Liver (tissue), 9 donors: ENCODE results near the gene RAB34. TPM values are rescaled to one million over a fixed set of nuclear protein-coding genes. Genes with fewer than 3 reads are reported as not detected.

Experiments
- DNase-seq: peaks from one replicate; pipeline ENCODE4 v3.0.0-alpha.2; 2017; ENCODE audit warnings: low spot score
- H3K27ac ChIP-seq, 2 donors: one replicate each; pipeline ENCODE4 v1.7.0; 2013; ENCODE audit warnings: inconsistent platforms in 2 of 2, low read length in 2 of 2, control low read depth in 1 of 2, low read depth in 1 of 2, mild to moderate bottlenecking in 1 of 2
- H3K27me3 ChIP-seq, 4 donors: one replicate each; pipeline versions ENCODE4 v1.6.1 to v1.7.0; 2013; ENCODE audit warnings: low read length in 3 of 4, inconsistent platforms in 1 of 4, mild to moderate bottlenecking in 1 of 4, moderate library complexity in 1 of 4; ENCODE audit not compliant: control insufficient read depth in 4 of 4, insufficient read depth in 4 of 4
- H3K36me3 ChIP-seq, 4 donors: one replicate each; pipeline versions ENCODE4 v1.6.1 to v1.7.0; 2013; ENCODE audit warnings: low read length in 3 of 4, mild to moderate bottlenecking in 3 of 4, low read depth in 1 of 4, moderate library complexity in 1 of 4; ENCODE audit not compliant: control insufficient read depth in 4 of 4, insufficient read depth in 3 of 4
- H3K4me1 ChIP-seq, 4 donors: one replicate each; pipeline versions ENCODE4 v1.6.1 to v1.7.0; 2013; ENCODE audit warnings: low read length in 3 of 4, mild to moderate bottlenecking in 3 of 4, moderate library complexity in 1 of 4; ENCODE audit not compliant: control insufficient read depth in 4 of 4, insufficient read depth in 4 of 4
- H3K4me3 ChIP-seq, 3 donors: one replicate each; pipeline versions ENCODE4 v1.6.1 to v1.7.0; 2013; ENCODE audit warnings: low read length in 3 of 3, control low read depth in 1 of 3, low read depth in 1 of 3, mild to moderate bottlenecking in 1 of 3
- H3K9ac ChIP-seq, 2 donors: one replicate each; pipeline ENCODE4 v1.7.0; 2013; ENCODE audit warnings: low read length in 2 of 2, mild to moderate bottlenecking in 2 of 2, moderate library complexity in 2 of 2, control low read depth in 1 of 2, low read depth in 1 of 2
- H3K9me3 ChIP-seq, 4 donors: one replicate each; pipeline versions ENCODE4 v1.6.1 to v1.7.0; 2013; ENCODE audit warnings: low read length in 3 of 4; ENCODE audit not compliant: control insufficient read depth in 4 of 4
- EGR1 ChIP-seq, 2 donors: IDR thresholded peaks; 2 replicates each; pipeline ENCODE4 v1.6.1; 2016 to 2018; ENCODE audit warnings: antibody characterized with exemption in 2 of 2, low read depth in 2 of 2
- FOXA1 ChIP-seq: IDR thresholded peaks from 2 replicates; pipeline ENCODE4 v1.6.1; 2016; ENCODE audit warnings: antibody characterized with exemption
- FOXA2 ChIP-seq: IDR thresholded peaks from 2 replicates; pipeline ENCODE4 v1.6.1; 2016; ENCODE audit warnings: antibody characterized with exemption
- GABPA ChIP-seq, 2 donors: IDR thresholded peaks in 1 of 2; conservative IDR thresholded peaks in 1 of 2; 2 replicates each; pipeline ENCODE4 v1.6.1; 2016; ENCODE audit warnings: antibody characterized with exemption in 2 of 2, mild to moderate bottlenecking in 1 of 2, moderate library complexity in 1 of 2
- HNF4A ChIP-seq, 2 donors: conservative IDR thresholded peaks; 2 replicates each; pipeline ENCODE4 v1.6.1; 2016; ENCODE audit warnings: antibody characterized with exemption in 2 of 2, mild to moderate bottlenecking in 2 of 2
- HNF4G ChIP-seq: IDR thresholded peaks from 2 replicates; pipeline ENCODE4 v1.6.1; 2016; ENCODE audit warnings: antibody characterized with exemption
- JUND ChIP-seq, 2 donors: IDR thresholded peaks; 2 replicates each; pipeline ENCODE4 v1.6.1; 2016; ENCODE audit warnings: antibody characterized with exemption in 2 of 2
- RAD21 ChIP-seq, 2 donors: IDR thresholded peaks; 2 replicates each; pipeline ENCODE4 v1.6.1; 2016; ENCODE audit warnings: antibody characterized with exemption in 2 of 2, mild to moderate bottlenecking in 2 of 2
- RXRA ChIP-seq, 2 donors: IDR thresholded peaks; 2 replicates each; pipeline ENCODE4 v1.6.1; 2017 to 2018; ENCODE audit warnings: antibody characterized with exemption in 2 of 2, mild to moderate bottlenecking in 1 of 2
- TAF1 ChIP-seq: conservative IDR thresholded peaks from 2 replicates; pipeline ENCODE4 v1.6.1; 2016; ENCODE audit warnings: antibody characterized with exemption, mild to moderate bottlenecking
- WGBS: extraction: QIAGEN DNeasy Blood & Tissue Kit; methylation state at CpG from one replicate; pipeline ENCODE4 v1.1.7; 2013; 5-methylcytosine and 5-hydroxymethylcytosine counted together
- polyA plus RNA-seq, 2 donors: library from polyadenylated mRNA; stranded (reverse) in 1 of 2; unstranded in 1 of 2; fragments of 200-250 nt in 1 of 2; fragments of >200 nt in 1 of 2; fragmentation: Nextera tagmentation in 1 of 2; extraction: Ambion mirVana in 1 of 2; gene quantifications; one replicate each; pipeline versions ENCODE4 v1.2.1 to v1.2.3, GENCODE V29; 2013 to 2015
- total RNA-seq, 2 donors: library from RNA; depleted of rRNA; stranded (reverse); fragments of >200 nt; gene quantifications; one replicate each; pipeline ENCODE4 v1.2.3, GENCODE V29; 2014
- TF ChIP-seq, protein P1 (sequence below): IDR thresholded peaks from 2 replicates; pipeline ENCODE4 v1.6.1; 2016; ENCODE audit warnings: antibody characterized with exemption
- TF ChIP-seq, protein P2 (sequence below): IDR thresholded peaks from 2 replicates; pipeline ENCODE4 v1.6.1; 2016; ENCODE audit warnings: antibody characterized with exemption, mild to moderate bottlenecking
- TF ChIP-seq, protein P3 (sequence below): fragments of 150-350 bp; IDR thresholded peaks from 2 replicates; pipeline ENCODE4 v1.5.1; 2017; ENCODE audit warnings: improper control_type of control experiment, low read depth, low read length; ENCODE audit not compliant: missing input control
- donor health status: healthy.
- donor health status: healthy.
- donor health status: healthy.
- donor health status: healthy.
- donor health status: healthy.

The RAB34 gene
- total and polyA plus RNA-seq, 4 donors, result 4.5 to 14.3 (median 7.6) TPM

DNA sequence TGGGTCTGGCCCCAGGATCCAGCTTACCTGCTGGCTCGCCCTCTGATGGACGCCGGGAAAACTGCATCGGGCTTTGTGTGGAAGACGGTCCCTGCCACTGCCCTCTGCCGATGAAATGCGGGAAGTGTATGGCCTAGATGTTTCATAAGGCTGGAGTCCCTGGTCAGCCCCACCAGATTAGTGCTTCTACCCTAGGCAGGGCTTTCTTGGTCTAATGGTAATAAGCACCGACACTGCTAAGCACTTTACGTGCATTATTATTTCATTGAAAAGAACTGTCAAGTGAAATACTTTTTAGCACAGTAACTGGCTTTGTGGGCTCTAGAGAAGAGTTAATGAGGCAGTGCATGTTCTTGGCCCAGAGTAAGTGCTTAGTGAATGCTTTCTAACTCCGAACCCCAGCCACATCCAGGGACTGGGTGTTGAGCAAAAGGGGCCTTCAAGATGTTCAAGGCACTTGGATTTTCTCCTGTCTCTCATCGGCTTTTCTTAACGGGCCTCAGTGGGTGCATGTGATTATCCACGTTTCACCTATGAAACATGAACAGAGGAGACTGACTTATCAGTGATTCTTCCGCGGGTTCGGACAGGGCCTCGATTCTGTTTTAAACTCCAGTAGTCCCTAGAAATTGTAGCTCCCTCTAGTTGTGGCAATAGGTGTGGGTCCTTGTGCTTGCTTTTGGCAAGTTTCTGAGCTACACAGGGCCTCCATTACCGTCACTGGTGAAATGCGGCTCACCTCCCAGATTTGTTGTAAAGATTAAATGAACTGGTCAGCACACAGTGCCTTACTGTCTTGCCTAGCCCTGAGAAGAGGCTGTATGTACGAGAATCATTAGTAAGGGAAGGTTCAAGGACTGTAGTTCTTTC, 32.7 kb upstream of the RAB34 start (continued):
- TF ChIP-seq, protein P1, sequence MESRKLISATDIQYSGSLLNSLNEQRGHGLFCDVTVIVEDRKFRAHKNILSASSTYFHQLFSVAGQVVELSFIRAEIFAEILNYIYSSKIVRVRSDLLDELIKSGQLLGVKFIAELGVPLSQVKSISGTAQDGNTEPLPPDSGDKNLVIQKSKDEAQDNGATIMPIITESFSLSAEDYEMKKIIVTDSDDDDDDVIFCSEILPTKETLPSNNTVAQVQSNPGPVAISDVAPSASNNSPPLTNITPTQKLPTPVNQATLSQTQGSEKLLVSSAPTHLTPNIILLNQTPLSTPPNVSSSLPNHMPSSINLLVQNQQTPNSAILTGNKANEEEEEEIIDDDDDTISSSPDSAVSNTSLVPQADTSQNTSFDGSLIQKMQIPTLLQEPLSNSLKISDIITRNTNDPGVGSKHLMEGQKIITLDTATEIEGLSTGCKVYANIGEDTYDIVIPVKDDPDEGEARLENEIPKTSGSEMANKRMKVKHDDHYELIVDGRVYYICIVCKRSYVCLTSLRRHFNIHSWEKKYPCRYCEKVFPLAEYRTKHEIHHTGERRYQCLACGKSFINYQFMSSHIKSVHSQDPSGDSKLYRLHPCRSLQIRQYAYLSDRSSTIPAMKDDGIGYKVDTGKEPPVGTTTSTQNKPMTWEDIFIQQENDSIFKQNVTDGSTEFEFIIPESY, result no peak
- no peak for TF ChIP-seq TAF1
- TF ChIP-seq FOXA2, result peak; percentile 11
- TF ChIP-seq HNF4G, result no peak
- peak; percentile 21 to 59 for TF ChIP-seq RXRA (IDR thresholded peaks at IDR 0.05)
- no peak for TF ChIP-seq GABPA (IDR thresholded peaks at IDR 0.05 in 1 of 2, conservative IDR thresholded peaks at IDR 0.05 in 1 of 2)

DNA sequence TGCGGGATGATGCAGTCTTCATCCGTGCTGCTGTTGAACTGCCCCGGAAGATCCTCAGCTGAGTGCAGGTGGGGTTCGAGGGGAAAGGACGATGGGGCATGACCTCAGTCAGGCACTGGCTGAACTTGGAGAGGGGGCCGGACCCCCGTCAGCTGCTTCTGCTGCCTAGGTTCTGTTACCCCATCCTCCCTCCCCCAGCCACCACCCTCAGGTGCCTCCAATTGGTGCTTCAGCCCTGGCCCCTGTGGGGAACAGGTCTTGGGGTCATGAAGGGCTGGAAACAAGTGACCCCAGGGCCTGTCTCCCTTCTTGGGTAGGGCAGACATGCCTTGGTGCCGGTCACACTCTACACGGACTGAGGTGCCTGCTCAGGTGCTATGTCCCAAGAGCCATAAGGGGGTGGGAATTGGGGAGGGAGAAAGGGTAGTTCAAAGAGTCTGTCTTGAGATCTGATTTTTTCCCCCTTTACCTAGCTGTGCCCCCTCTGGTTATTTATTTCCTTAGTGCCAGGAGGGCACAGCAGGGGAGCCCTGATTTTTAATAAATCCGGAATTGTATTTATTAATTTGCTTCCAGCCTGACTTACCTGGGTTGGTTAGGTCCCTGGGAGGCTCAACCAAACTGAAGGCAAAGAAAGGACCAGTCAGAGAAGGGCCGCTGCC, 32.0 kb upstream of the RAB34 start:
- 53% methylated on average over 11 of the region's 11 CpGs for WGBS
- Histone ChIP-seq H3K4me3 (no peak overlapping the region), H3K36me3 (peaks cover 4 to 33% (median 22%) of the 10 kb centered on the region in 4 donors), H3K4me1 (peaks cover 12 to 41% (median 28%) of the 10 kb centered on the region in 4 donors), H3K27ac (no peak overlapping the region), H3K9me3 (no peaks in the 10 kb centered on the region), H3K27me3 (no peaks in the 10 kb centered on the region), H3K9ac (no peak overlapping the region)
- DNase-seq, result no peak
- TF ChIP-seq, protein P2, sequence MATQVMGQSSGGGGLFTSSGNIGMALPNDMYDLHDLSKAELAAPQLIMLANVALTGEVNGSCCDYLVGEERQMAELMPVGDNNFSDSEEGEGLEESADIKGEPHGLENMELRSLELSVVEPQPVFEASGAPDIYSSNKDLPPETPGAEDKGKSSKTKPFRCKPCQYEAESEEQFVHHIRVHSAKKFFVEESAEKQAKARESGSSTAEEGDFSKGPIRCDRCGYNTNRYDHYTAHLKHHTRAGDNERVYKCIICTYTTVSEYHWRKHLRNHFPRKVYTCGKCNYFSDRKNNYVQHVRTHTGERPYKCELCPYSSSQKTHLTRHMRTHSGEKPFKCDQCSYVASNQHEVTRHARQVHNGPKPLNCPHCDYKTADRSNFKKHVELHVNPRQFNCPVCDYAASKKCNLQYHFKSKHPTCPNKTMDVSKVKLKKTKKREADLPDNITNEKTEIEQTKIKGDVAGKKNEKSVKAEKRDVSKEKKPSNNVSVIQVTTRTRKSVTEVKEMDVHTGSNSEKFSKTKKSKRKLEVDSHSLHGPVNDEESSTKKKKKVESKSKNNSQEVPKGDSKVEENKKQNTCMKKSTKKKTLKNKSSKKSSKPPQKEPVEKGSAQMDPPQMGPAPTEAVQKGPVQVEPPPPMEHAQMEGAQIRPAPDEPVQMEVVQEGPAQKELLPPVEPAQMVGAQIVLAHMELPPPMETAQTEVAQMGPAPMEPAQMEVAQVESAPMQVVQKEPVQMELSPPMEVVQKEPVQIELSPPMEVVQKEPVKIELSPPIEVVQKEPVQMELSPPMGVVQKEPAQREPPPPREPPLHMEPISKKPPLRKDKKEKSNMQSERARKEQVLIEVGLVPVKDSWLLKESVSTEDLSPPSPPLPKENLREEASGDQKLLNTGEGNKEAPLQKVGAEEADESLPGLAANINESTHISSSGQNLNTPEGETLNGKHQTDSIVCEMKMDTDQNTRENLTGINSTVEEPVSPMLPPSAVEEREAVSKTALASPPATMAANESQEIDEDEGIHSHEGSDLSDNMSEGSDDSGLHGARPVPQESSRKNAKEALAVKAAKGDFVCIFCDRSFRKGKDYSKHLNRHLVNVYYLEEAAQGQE, result no peak
- TF ChIP-seq FOXA1, result peak; percentile 26

DNA sequence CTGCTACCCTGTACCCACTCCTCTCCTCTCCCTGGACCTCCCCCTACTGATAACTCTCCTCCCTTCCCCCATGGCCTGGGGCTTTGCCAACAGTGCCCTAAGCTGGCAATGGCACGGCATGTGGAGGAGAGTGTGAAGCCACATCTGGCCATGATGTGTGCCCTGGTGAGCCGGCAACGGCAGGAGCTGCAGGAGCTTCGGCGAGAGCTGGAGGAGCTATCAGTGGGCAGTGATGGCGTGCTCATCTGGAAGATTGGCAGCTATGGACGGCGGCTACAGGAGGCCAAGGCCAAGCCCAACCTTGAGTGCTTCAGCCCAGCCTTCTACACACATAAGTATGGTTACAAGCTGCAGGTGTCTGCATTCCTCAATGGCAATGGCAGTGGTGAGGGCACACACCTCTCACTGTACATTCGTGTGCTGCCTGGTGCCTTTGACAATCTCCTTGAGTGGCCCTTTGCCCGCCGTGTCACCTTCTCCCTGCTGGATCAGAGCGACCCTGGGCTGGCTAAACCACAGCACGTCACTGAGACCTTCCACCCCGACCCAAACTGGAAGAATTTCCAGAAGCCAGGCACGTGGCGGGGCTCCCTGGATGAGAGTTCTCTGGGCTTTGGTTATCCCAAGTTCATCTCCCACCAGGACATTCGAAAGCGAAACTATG, 31.3 kb upstream of the RAB34 start:
- H3K27me3 ChIP-seq, result no peaks in the 10 kb centered on the region
- H3K27ac ChIP-seq, result no peak overlapping the region
- no peak overlapping the region for H3K4me3 ChIP-seq
- WGBS, result 69% methylated on average over 18 of the region's 18 CpGs
- H3K9me3 ChIP-seq, result no peaks in the 10 kb centered on the region
- H3K36me3 ChIP-seq, result peaks cover 4 to 33% (median 22%) of the 10 kb centered on the region in 4 donors
- no peak overlapping the region for H3K9ac ChIP-seq
- peaks cover 12 to 41% (median 28%) of the 10 kb centered on the region in 4 donors for H3K4me1 ChIP-seq
- DNase-seq, result no peak
- TF ChIP-seq EGR1 (IDR thresholded peaks at IDR 0.05; ENCODE audit: low read depth in 2 of 2) (no peak), JUND (IDR thresholded peaks at IDR 0.05) (no peak), HNF4A (conservative IDR thresholded peaks at IDR 0.05) (no peak), RAD21 (IDR thresholded peaks at IDR 0.05) (no peak), RXRA (IDR thresholded peaks at IDR 0.05) (no peak)
- TF ChIP-seq, protein P1, result no peak
- TF ChIP-seq, protein P2, result no peak
- TF ChIP-seq, protein P3, sequence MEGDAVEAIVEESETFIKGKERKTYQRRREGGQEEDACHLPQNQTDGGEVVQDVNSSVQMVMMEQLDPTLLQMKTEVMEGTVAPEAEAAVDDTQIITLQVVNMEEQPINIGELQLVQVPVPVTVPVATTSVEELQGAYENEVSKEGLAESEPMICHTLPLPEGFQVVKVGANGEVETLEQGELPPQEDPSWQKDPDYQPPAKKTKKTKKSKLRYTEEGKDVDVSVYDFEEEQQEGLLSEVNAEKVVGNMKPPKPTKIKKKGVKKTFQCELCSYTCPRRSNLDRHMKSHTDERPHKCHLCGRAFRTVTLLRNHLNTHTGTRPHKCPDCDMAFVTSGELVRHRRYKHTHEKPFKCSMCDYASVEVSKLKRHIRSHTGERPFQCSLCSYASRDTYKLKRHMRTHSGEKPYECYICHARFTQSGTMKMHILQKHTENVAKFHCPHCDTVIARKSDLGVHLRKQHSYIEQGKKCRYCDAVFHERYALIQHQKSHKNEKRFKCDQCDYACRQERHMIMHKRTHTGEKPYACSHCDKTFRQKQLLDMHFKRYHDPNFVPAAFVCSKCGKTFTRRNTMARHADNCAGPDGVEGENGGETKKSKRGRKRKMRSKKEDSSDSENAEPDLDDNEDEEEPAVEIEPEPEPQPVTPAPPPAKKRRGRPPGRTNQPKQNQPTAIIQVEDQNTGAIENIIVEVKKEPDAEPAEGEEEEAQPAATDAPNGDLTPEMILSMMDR, result no peak
